Keratinocyte (primary cell): ENCODE data around the gene ADAT2. TPM values are rescaled to one million over a fixed set of nuclear protein-coding genes. Genes with fewer than 3 reads are reported as not detected.

Experiments
- DNase-seq: peaks from one replicate; pipeline ENCODE4 v3.0.0-alpha.2; 2011; ENCODE audit warnings: low read depth, missing footprints, low spot score
- FAIRE-seq: peaks from 2 replicates; lab custom pipeline; 2011; peaks lifted over from hg19 to GRCh38; lab: Jason Lieb, UNC
- H2AFZ ChIP-seq: 2 replicates; pipeline ENCODE4 v1.6.0; 2012; ENCODE audit warnings: low read length, control low read depth, inconsistent platforms; ENCODE audit not compliant: control insufficient read depth
- H3K27ac ChIP-seq: 2 replicates; pipeline ENCODE4 v1.5.1; 2011; ENCODE audit warnings: low read length; ENCODE audit not compliant: control insufficient read depth, insufficient read depth
- H3K27me3 ChIP-seq: 3 replicates; pipeline ENCODE4 v1.6.0; 2011; ENCODE audit warnings: low read length; ENCODE audit not compliant: control insufficient read depth, insufficient read depth; ENCODE audit errors: extremely low read depth
- H3K36me3 ChIP-seq, 2 experiments: 2 replicates in 1 of 2; 3 replicates in 1 of 2; pipeline ENCODE4 v1.5.1; 2011; ENCODE audit warnings: low read length in 2 of 2, mild to moderate bottlenecking in 1 of 2; ENCODE audit not compliant: control insufficient read depth in 2 of 2, insufficient read depth in 2 of 2; ENCODE audit errors: extremely low read depth in 1 of 2
- H3K4me1 ChIP-seq: 3 replicates; pipeline ENCODE4 v1.5.1; 2011; ENCODE audit warnings: low read length; ENCODE audit not compliant: control insufficient read depth, insufficient read depth; ENCODE audit errors: extremely low read depth
- H3K4me2 ChIP-seq: 3 replicates; pipeline ENCODE4 v1.6.0; 2011; ENCODE audit warnings: low read depth, low read length; ENCODE audit not compliant: control insufficient read depth, insufficient read depth; ENCODE audit errors: extremely low read depth
- H3K4me3 ChIP-seq, 3 experiments: fragments of 200-600 bp in 1 of 3; sonication (generic) in 1 of 3; 2 replicates in 2 of 3; 3 replicates in 1 of 3; pipeline ENCODE4 v1.5.1; 2011 to 2016; ENCODE audit warnings: low read length in 3 of 3, mild to moderate bottlenecking in 3 of 3, control low read depth in 2 of 3, inconsistent platforms in 1 of 3, low read depth in 1 of 3, mixed read lengths in 1 of 3, mixed run types in 1 of 3, moderate library complexity in 1 of 3; ENCODE audit not compliant: control insufficient read depth in 2 of 3, insufficient read depth in 2 of 3; ENCODE audit errors: extremely low read depth in 1 of 3
- H3K79me2 ChIP-seq: 2 replicates; pipeline ENCODE4 v1.6.0; 2012; ENCODE audit warnings: low read length; ENCODE audit not compliant: control insufficient read depth, insufficient read depth
- H3K9ac ChIP-seq: 3 replicates; pipeline ENCODE4 v1.6.0; 2011; ENCODE audit warnings: low read length; ENCODE audit not compliant: control insufficient read depth, insufficient read depth; ENCODE audit errors: extremely low read depth
- H3K9me1 ChIP-seq: 3 replicates; pipeline ENCODE4 v1.6.0; 2011; ENCODE audit warnings: low read length; ENCODE audit not compliant: control insufficient read depth, insufficient read depth; ENCODE audit errors: extremely low read depth
- H3K9me3 ChIP-seq: 2 replicates; pipeline ENCODE4 v1.5.1; 2012; ENCODE audit warnings: low read depth, low read length; ENCODE audit not compliant: control insufficient read depth
- H4K20me1 ChIP-seq: 3 replicates; pipeline ENCODE4 v1.6.0; 2011; ENCODE audit warnings: low read length; ENCODE audit not compliant: control insufficient read depth, insufficient read depth; ENCODE audit errors: extremely low read depth
- EZH2 ChIP-seq: IDR thresholded peaks from one replicate; pipeline ENCODE4 v1.6.1; 2012; ENCODE audit warnings: inconsistent platforms, mild to moderate bottlenecking, low read length, moderate library complexity
- dilution Hi-C: fragments of 300-500 bp; cut with MboI; formaldehyde crosslinking; loops from one replicate; pipeline ENCODE4 v1.7.0; 2020; ENCODE audit warnings: low sequenced_read_pairs; ENCODE audit not compliant: extremely low pct_ligation_motif_present
- polyA plus RNA-seq, 5 experiments: library from polyadenylated mRNA; depleted of rRNA in 3 of 5; stranded (reverse) in 3 of 5; stranded (forward) in 1 of 5; unstranded in 1 of 5; fragments of >200 nt; gene quantifications; 1 replicate in 1 of 5; 2 replicates in 3 of 5; 3 replicates in 1 of 5; pipeline versions ENCODE4 v1.2.1 to v1.2.3, GENCODE V29; 2011 to 2012; ENCODE audit warnings: missing spikeins in 2 of 5, low read depth in 1 of 5, low replicate concordance in 1 of 5
- TF ChIP-seq, protein P1 (sequence below), 3 experiments: IDR thresholded peaks in 1 of 3; conservative IDR thresholded peaks in 1 of 3; optimal IDR thresholded peaks in 1 of 3; 2 replicates in 2 of 3; 3 replicates in 1 of 3; pipeline versions ENCODE3 to v1.5.1; 2011; ENCODE audit warnings: low read length in 3 of 3, mild to moderate bottlenecking in 3 of 3, moderate library complexity in 2 of 3, control low read depth in 1 of 3, inconsistent platforms in 1 of 3; ENCODE audit not compliant: insufficient read depth in 2 of 3; ENCODE audit errors: extremely low read depth in 1 of 3

The ADAT2 gene
- polyA plus RNA-seq, 1 donor (not counting 4 experiments of a cell fraction or from before 2014, with no cell fraction given) = 23.1 TPM

DNA sequence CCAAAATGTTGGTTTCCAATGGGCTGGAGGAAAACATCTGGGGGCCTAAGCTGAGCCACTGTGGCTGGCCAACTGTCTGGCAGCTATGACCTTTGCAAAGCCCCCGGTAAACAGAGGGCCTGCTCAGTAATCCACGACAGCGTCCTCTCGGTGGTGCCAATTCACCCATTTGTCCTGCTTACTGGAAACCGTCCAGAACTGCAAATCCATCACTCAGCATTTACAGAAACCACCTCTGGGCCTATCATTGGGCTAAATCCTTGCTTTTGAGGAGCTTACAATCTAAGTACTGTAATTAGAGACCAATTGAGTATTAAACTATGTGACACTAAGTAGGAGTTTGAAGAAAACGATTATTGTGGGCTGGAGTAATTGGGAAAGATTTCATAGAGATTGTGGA, 31.0 kb downstream of the ADAT2 start:
- Histone ChIP-seq H3K27me3 (no peaks in the 10 kb centered on the region), H3K4me2 (no peak overlapping the region), H3K9me3 (no peaks in the 10 kb centered on the region), H3K4me1 (peaks cover 3% of the 10 kb centered on the region), H3K79me2 (no peaks in the 10 kb centered on the region), H3K9ac (no peak overlapping the region), H3K9me1 (no peaks in the 10 kb centered on the region), H3K27ac (no peak overlapping the region), H3K4me3 (no peak overlapping the region), H3K36me3 (no peaks in the 10 kb centered on the region), H2AFZ (no peak overlapping the region), H4K20me1 (no peaks in the 10 kb centered on the region)
- dilution Hi-C loops = no loop called here
- FAIRE-seq (no peak), DNase-seq (no peak)
- no peak for TF ChIP-seq EZH2
- TF ChIP-seq, protein P1, sequence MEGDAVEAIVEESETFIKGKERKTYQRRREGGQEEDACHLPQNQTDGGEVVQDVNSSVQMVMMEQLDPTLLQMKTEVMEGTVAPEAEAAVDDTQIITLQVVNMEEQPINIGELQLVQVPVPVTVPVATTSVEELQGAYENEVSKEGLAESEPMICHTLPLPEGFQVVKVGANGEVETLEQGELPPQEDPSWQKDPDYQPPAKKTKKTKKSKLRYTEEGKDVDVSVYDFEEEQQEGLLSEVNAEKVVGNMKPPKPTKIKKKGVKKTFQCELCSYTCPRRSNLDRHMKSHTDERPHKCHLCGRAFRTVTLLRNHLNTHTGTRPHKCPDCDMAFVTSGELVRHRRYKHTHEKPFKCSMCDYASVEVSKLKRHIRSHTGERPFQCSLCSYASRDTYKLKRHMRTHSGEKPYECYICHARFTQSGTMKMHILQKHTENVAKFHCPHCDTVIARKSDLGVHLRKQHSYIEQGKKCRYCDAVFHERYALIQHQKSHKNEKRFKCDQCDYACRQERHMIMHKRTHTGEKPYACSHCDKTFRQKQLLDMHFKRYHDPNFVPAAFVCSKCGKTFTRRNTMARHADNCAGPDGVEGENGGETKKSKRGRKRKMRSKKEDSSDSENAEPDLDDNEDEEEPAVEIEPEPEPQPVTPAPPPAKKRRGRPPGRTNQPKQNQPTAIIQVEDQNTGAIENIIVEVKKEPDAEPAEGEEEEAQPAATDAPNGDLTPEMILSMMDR (optimal IDR thresholded peaks at IDR 0.05 in 1 of 3, IDR thresholded peaks at IDR 0.05 in 1 of 3, conservative IDR thresholded peaks at IDR 0.05 in 1 of 3; ENCODE audit: extremely low read depth in 1 of 3, insufficient read depth in 2 of 3, low read length in 3 of 3) = no peak

DNA sequence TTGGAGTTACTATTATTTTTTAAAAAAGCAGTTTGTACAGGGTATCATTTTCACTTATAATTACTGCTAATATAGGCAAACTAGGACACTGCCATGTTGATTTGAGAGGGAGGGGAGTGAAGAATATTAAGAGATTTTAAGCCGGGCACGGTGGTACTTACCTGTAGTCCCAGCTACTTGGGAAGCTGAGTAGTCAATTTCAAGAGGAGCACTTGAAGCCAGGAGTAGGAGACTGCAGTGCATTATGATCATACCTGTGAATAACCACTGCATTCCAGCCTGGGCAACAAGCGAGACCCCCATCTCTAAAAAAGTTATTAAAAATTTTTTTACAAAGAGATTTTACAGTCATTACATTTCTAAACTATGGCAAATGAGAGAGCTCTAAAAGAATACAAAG, 35.7 kb downstream of the ADAT2 start:
- dilution Hi-C loops = no loop called here
- TF ChIP-seq, protein P1 (optimal IDR thresholded peaks at IDR 0.05 in 1 of 3, IDR thresholded peaks at IDR 0.05 in 1 of 3, conservative IDR thresholded peaks at IDR 0.05 in 1 of 3; ENCODE audit: extremely low read depth in 1 of 3, insufficient read depth in 2 of 3, low read length in 3 of 3) = no peak
- TF ChIP-seq EZH2 = no peak
- no peak overlapping the region for H3K4me2 ChIP-seq
- no peaks in the 10 kb centered on the region for H3K79me2 ChIP-seq
- no peaks in the 10 kb centered on the region for H3K27me3 ChIP-seq
- H3K27ac ChIP-seq = no peak overlapping the region
- H3K4me3 ChIP-seq = no peak overlapping the region
- H3K36me3 ChIP-seq = no peaks in the 10 kb centered on the region
- H4K20me1 ChIP-seq = no peaks in the 10 kb centered on the region
- H3K9me1 ChIP-seq = no peaks in the 10 kb centered on the region
- H2AFZ ChIP-seq = no peak overlapping the region
- peaks cover 18% of the 10 kb centered on the region for H3K4me1 ChIP-seq
- FAIRE-seq = no peak
- DNase-seq = no peak
- no peaks in the 10 kb centered on the region for H3K9me3 ChIP-seq
- no peak overlapping the region for H3K9ac ChIP-seq
